ENCODE results near the gene TTC16. TPM values are rescaled to one million over a fixed set of nuclear protein-coding genes. Genes with fewer than 3 reads are reported as not detected.

TTC16 gene
- total RNA-seq, 2 experiments from 2014 or later, result 0.61 to 0.69 TPM

- Mint-ChIP-seq H3K27ac (no peak overlapping the region), H3K36me3 (no peaks in the 10 kb centered on the region), H3K4me3 (no peak overlapping the region), H3K27me3 (no peaks in the 10 kb centered on the region), H3K9me3 (no peaks in the 10 kb centered on the region), H3K4me1 (ENCODE audit: low read depth) (peaks cover 15% of the 10 kb centered on the region)
- intact Hi-C loops (cut with micrococcal nuclease), result no loop called here
- CTCF ChIA-PET, result interaction anchor here (1.1 to 1.5 kb wide), 2 partner anchors 34 to 92 kb away, joined by 3 to 5 read pairs; partner anchors contain the start of gene TOR2A
- DNase-seq, result no peak
- POLR2A ChIA-PET, result no interaction called here
Observed at GRCh38 chr9:127700594-127701255, 15.2 kb upstream of the TTC16 start.

DNA sequence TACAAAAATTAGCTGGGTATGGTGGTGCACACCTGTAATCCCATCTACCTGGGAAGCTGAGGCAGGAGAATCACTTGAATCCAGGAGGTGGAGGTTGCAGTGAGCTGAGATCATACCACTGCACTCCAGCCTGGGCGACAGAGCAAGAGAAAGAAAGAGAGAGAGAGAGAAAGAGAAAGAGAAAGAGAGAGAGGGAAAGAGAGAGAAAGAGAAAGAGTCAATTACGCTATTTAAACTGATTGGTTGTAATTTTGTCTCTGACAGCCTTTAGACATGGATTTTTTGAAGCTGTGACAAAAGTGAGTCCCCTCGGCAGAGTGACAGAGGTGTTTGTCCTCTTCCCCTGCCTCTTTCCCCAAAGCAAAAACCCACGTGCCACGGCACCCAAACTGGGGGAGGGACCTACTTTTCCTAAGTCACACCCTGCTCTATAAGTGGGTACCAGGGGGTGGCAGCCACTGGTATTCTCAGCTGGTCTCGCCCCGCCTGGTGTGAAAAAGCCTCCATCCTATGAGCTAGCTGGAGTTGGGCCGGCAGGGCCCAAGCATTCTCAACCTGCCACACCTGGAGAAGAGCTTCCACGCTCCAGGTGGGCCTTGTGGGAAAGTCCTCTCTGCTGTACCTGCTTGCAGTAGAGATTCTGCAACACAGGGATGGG lies 12.5 kb upstream of the TTC16 start:
- Mint-ChIP-seq H3K27ac (no peak overlapping the region), H3K36me3 (no peaks in the 10 kb centered on the region), H3K4me3 (no peak overlapping the region), H3K9me3 (no peaks in the 10 kb centered on the region), H3K4me1 (ENCODE audit: low read depth) (peaks cover 23% of the 10 kb centered on the region), H3K27me3 (no peaks in the 10 kb centered on the region)
- CTCF ChIA-PET, result interaction anchor here (1.1 to 2.2 kb wide), 2 partner anchors 18 to 218 kb away, joined by 4 read pairs; no protein-coding TSS in a partner anchor
- intact Hi-C loops (cut with micrococcal nuclease), result no loop called here
- POLR2A ChIA-PET, result no interaction called here
- no peak for DNase-seq

- Mint-ChIP-seq H3K27me3 (no peaks in the 10 kb centered on the region), H3K36me3 (no peaks in the 10 kb centered on the region), H3K9me3 (no peaks in the 10 kb centered on the region), H3K4me3 (no peak overlapping the region), H3K4me1 (ENCODE audit: low read depth) (peaks cover 13% of the 10 kb centered on the region), H3K27ac (no peak overlapping the region)
- intact Hi-C loops (cut with micrococcal nuclease), result no loop called here
- ChIA-PET POLR2A (interaction anchor here (0.8 to 0.9 kb wide), 2 partner anchors 10 to 22 kb away, joined by 3 read pairs; partner anchors contain the start of gene PTRH1), CTCF (interaction anchor here (0.9 to 3.6 kb wide), 2 partner anchors 9 to 29 kb away, joined by 3 to 17 read pairs; partner anchors contain the start of genes PTRH1 and TOR2A)
- DNase-seq, result no peak
Observed at GRCh38 chr9:127705577-127706379, 10.1 kb upstream of the TTC16 start.

DNA sequence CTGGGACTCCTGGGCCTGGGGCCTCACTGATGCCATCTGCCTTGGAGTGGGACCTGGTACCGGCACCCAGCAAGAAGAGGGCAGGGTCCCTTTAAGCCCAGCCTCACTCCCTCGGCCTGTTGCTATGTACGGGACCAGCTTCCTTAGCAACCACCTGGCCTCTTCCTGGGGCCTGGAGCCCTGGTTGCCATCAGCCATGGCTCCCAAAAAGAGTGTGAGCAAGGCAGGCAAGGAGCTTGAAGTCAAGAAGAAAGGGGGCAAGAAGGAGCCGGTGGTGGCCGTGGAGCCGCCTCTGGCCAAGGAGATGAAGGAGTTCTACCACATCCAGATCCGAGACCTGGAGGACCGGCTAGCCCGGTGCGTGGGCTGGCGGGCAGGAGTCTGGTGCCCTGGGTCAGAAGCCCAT lies 9.0 kb upstream of the TTC16 start, which contains the start of gene CFAP157:
Gene CFAP157, plus strand, starts transcription at position 153 of the 406 bp plus-strand sequence. Its CDS starts 44 bp downstream, at position 197.
- intact Hi-C loops (cut with micrococcal nuclease), result no loop called here
- Mint-ChIP-seq H3K27ac (no peak within 1 kb of the TSS), H3K9me3 (no peaks in the 10 kb centered on the region), H3K4me3 (no peak within 1 kb of the TSS), H3K27me3 (no peaks in the 10 kb centered on the region), H3K36me3 (no peaks in the 10 kb centered on the region), H3K4me1 (ENCODE audit: low read depth) (peaks cover 22% of the 10 kb centered on the region)
- ChIA-PET POLR2A (no interaction called here), CTCF (interaction anchor here (3.6 kb wide), 1 partner anchor 28 kb away, joined by 17 read pairs; the partner anchor contains the start of gene TOR2A)
- DNase-seq, result no peak

DNA sequence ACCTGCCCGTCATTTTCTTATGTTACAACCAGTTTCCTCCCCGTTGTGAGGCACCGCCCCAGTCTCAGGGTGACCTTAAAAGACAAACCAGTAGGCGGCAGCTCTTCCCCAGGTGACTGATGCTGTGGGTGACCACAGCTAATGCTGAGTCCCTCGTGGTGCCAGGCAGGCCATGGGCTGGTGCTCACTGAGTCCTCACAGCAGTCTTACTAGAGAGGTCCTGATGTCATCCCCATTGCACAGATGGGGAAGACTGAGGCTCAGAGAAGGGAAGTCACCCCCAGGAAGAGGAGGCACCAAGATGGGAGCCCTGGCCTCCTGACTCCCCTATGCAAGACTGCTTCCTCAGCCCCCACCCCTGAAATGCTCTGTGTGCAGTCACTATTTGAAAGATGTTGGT lies 8.1 kb upstream of the TTC16 start:
- Mint-ChIP-seq H3K27me3 (no peaks in the 10 kb centered on the region), H3K4me3 (no peak overlapping the region), H3K4me1 (ENCODE audit: low read depth) (peaks cover 22% of the 10 kb centered on the region), H3K36me3 (no peaks in the 10 kb centered on the region), H3K9me3 (no peaks in the 10 kb centered on the region), H3K27ac (no peak overlapping the region)
- intact Hi-C loops (cut with micrococcal nuclease), result no loop called here
- ChIA-PET CTCF (interaction anchor here (0.9 to 3.6 kb wide), 2 partner anchors 27 to 162 kb away, joined by 4 to 17 read pairs; partner anchors contain the start of gene TOR2A), POLR2A (no interaction called here)
- DNase-seq, result peak; percentile 63

DNA sequence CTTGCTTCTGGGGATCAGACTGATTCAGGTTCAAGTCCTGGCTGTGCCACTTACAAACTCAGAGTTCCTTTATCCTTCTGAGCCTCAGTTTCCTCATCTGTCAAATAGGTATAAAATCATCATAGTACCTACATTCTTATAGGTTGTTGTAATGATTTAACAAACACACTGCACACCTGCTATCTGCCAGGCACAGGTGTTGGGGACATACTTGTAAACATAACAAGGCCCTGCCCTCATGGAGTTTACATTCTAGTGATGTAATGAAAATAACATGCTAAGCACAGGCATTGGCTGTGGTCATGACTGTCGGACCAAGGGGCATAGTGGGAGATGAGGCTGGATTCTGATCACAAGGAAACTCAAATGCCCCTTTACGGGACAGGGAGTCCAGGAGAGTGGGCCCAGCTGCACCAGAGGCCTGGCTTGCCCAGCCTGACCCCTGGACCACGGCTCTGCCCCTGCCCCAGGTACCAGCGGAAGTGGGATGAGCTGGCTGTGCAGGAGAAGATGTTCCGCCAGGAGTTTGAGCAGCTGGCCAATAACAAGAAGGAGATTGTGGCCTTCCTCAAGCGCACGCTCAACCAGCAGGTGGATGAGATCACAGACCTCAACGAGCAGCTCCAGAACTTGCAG lies 6.8 kb upstream of the TTC16 start:
- no peaks in the 10 kb centered on the region for H3K27me3 Mint-ChIP-seq
- no peaks in the 10 kb centered on the region for H3K36me3 Mint-ChIP-seq
- no peak overlapping the region for H3K4me3 Mint-ChIP-seq
- H3K4me1 Mint-ChIP-seq (ENCODE audit: low read depth), result peaks cover 22% of the 10 kb centered on the region
- H3K9me3 Mint-ChIP-seq, result no peaks in the 10 kb centered on the region
- intact Hi-C loops (cut with micrococcal nuclease), result no loop called here
- DNase-seq, result no peak
- ChIA-PET POLR2A (no interaction called here), CTCF (interaction anchor here (1.0 to 1.2 kb wide), 2 partner anchors 26 to 186 kb away, joined by 3 to 5 read pairs; no protein-coding TSS in a partner anchor)
- no peak overlapping the region for H3K27ac Mint-ChIP-seq

GRCh38 chr9:127710204-127710783 lies 5.6 kb upstream of the TTC16 start:
- Mint-ChIP-seq H3K4me3 (no peak overlapping the region), H3K9me3 (no peaks in the 10 kb centered on the region), H3K27ac (no peak overlapping the region), H3K27me3 (no peaks in the 10 kb centered on the region), H3K36me3 (no peaks in the 10 kb centered on the region), H3K4me1 (ENCODE audit: low read depth) (peaks cover 26% of the 10 kb centered on the region)
- ChIA-PET CTCF (no interaction called here), POLR2A (no interaction called here)
- peak; percentile 5 for DNase-seq
- intact Hi-C loops (cut with micrococcal nuclease), result loop anchor here (2.0 kb wide), 1 partner anchor 17 kb away; no protein-coding TSS in a partner anchor

DNA sequence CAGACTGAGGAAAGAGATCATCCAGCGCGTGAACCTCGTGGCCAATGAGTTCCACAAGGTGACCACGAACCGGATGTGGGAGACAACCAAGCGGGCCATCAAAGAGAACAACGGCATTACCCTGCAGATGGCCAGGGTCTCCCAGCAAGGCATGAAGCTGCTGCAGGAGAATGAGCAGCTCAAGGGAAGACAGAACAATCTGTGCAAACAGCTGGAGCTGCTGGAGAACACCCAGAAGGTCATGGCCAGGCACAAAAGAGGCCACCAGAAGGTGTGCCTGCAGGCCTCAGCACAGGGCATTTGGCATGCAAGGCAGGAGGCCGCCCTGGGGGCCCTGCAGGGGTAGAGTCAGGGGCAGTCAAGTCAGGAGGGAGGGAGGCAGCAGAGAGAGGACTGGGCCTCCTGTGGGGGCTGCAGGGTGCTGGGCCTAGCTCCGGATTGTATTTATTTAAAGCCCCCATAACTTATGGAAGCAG lies 4.6 kb upstream of the TTC16 start:
- H3K4me3 Mint-ChIP-seq, result no peak overlapping the region
- no peaks in the 10 kb centered on the region for H3K9me3 Mint-ChIP-seq
- no peak for DNase-seq
- intact Hi-C loops (cut with micrococcal nuclease), result loop anchor here (2.0 kb wide), 1 partner anchor 16 kb away; no protein-coding TSS in a partner anchor
- H3K36me3 Mint-ChIP-seq, result no peaks in the 10 kb centered on the region
- peaks cover 30% of the 10 kb centered on the region for H3K4me1 Mint-ChIP-seq (ENCODE audit: low read depth)
- POLR2A ChIA-PET, result interaction anchor here (1.1 kb wide), 2 partner anchors 24 to 195 kb away, joined by 3 to 4 read pairs; partner anchors contain the start of gene TOR2A
- no peak overlapping the region for H3K27ac Mint-ChIP-seq
- no peaks in the 10 kb centered on the region for H3K27me3 Mint-ChIP-seq
- CTCF ChIA-PET, result interaction anchor here (1.3 to 2.8 kb wide), 2 partner anchors 23 to 210 kb away, joined by 3 to 14 read pairs; partner anchors contain the start of gene TOR2A

DNA sequence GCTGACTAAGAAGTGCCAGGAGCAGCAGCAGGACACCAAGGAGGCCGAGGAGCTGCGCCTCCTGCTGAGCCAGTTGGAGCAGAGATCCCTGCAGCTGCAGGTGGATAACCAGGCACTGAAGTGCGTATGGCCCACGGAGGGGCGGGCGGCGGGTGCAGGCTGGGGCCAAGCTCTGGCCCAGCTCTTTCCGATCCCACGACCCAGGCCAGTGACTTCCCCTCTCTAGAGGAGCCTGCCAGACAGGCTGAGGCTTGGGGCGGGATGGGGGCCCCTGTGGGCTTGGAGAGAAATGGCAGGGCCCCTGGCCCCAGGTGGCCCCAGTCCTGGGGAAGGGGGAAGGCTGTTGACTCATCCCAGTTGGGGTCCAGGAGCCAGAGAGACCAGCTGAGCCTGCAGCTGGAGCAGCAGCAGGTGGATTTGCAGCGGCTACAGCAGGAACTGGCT lies 4.0 kb upstream of the TTC16 start:
- POLR2A ChIA-PET, result interaction anchor here (1.1 kb wide), 2 partner anchors 23 to 195 kb away, joined by 3 to 4 read pairs; partner anchors contain the start of gene TOR2A
- H3K36me3 Mint-ChIP-seq, result no peaks in the 10 kb centered on the region
- no peaks in the 10 kb centered on the region for H3K27me3 Mint-ChIP-seq
- H3K27ac Mint-ChIP-seq, result no peak overlapping the region
- no peak for DNase-seq
- CTCF ChIA-PET, result interaction anchor here (1.3 to 2.8 kb wide), 2 partner anchors 23 to 209 kb away, joined by 3 to 14 read pairs; partner anchors contain the start of gene TOR2A
- H3K4me1 Mint-ChIP-seq (ENCODE audit: low read depth), result peaks cover 32% of the 10 kb centered on the region
- H3K9me3 Mint-ChIP-seq, result no peaks in the 10 kb centered on the region
- H3K4me3 Mint-ChIP-seq, result no peak overlapping the region
- intact Hi-C loops (cut with micrococcal nuclease), result loop anchor here (2.0 kb wide), 1 partner anchor 15 kb away; no protein-coding TSS in a partner anchor

DNA sequence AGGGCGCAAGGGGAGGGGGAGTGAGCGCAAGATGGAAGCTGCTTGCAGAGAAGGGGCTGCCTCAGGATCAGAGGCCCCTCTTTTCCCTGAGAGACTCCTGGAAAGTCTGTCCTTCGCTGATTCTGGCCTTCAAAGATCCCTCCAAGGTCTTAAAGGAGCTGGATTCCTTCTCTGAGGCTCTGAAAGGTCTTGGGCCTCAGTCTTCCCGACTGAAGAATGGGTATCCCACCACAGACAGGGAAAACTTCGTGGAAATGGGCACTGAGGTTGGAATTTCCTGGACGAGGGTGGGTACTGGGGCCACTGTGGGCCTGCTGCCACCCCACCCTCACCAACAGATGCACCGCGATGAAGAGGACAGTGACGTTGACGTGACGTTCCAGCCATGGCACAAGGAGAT lies 3.5 kb upstream of the TTC16 start:
- ChIA-PET CTCF (interaction anchor here (0.6 to 2.8 kb wide), 2 partner anchors 22 to 67 kb away, joined by 3 to 14 read pairs; partner anchors contain the start of gene TOR2A), POLR2A (interaction anchor here (1.0 to 1.1 kb wide), 2 partner anchors 22 to 194 kb away, joined by 3 to 4 read pairs; partner anchors contain the start of gene TOR2A)
- Mint-ChIP-seq H3K36me3 (no peaks in the 10 kb centered on the region), H3K27me3 (no peaks in the 10 kb centered on the region), H3K27ac (no peak overlapping the region), H3K4me1 (ENCODE audit: low read depth) (peaks cover 29% of the 10 kb centered on the region), H3K4me3 (no peak overlapping the region), H3K9me3 (no peaks in the 10 kb centered on the region)
- intact Hi-C loops (cut with micrococcal nuclease), result no loop called here
- no peak for DNase-seq

All from activated CD4-positive, alpha-beta memory T cell treated with anti-CD3 and anti-CD28 coated beads for 36 hours (primary cell).